AG20443 (cell line): ENCODE data around the gene CDH23.

Experiments used
- DNase-seq: peaks from one replicate; pipeline ENCODE4 v3.0.0; 2012; ENCODE audit warnings: low spot score, mixed read lengths

Gene CDH23

GRCh38 chr10:71537681-71538080 lies 141.0 kb downstream of the CDH23 start:
- no peak for DNase-seq

- DNase-seq: no peak
These were observed 142.0 kb downstream of the CDH23 start for GRCh38 chr10:71538608-71539260.

- no peak for DNase-seq
These were observed 142.9 kb downstream of the CDH23 start for GRCh38 chr10:71539442-71540118.

GRCh38 chr10:71542478-71542877 lies 145.8 kb downstream of the CDH23 start:
- DNase-seq: no peak

GRCh38 chr10:71543608-71544170 lies 147.0 kb downstream of the CDH23 start:
- no peak for DNase-seq

- DNase-seq: no peak
These were observed 148.3 kb downstream of the CDH23 start for GRCh38 chr10:71545001-71545400.

- DNase-seq: no peak
These were observed 149.5 kb downstream of the CDH23 start for GRCh38 chr10:71546220-71546619.

GRCh38 chr10:71547312-71547711 lies 150.6 kb downstream of the CDH23 start:
- no peak for DNase-seq

GRCh38 chr10:71547876-71548846 lies 151.4 kb downstream of the CDH23 start:
- DNase-seq: peak; percentile 70

- no peak for DNase-seq
These were observed 153.2 kb downstream of the CDH23 start for GRCh38 chr10:71549766-71550533.

- no peak for DNase-seq
These were observed 153.9 kb downstream of the CDH23 start for GRCh38 chr10:71550628-71551027.

- no peak for DNase-seq
These were observed 155.2 kb downstream of the CDH23 start for GRCh38 chr10:71551970-71552369.

- DNase-seq: no peak
These were observed 156.7 kb downstream of the CDH23 start for GRCh38 chr10:71553432-71553831.

GRCh38 chr10:71554671-71555070 lies 158.0 kb downstream of the CDH23 start:
- DNase-seq: no peak

- no peak for DNase-seq
These were observed 158.5 kb downstream of the CDH23 start for GRCh38 chr10:71555087-71555723.

- no peak for DNase-seq
These were observed 159.0 kb downstream of the CDH23 start for GRCh38 chr10:71555724-71556119.

- DNase-seq: no peak
These were observed 162.3 kb downstream of the CDH23 start for GRCh38 chr10:71558991-71559390.

GRCh38 chr10:71561003-71561574 lies 164.4 kb downstream of the CDH23 start:
- DNase-seq: no peak

GRCh38 chr10:71562181-71562580 lies 165.5 kb downstream of the CDH23 start:
- no peak for DNase-seq

GRCh38 chr10:71562904-71563303 lies 166.2 kb downstream of the CDH23 start:
- DNase-seq: no peak
